ENCODE data around the gene DUT.

DNA sequence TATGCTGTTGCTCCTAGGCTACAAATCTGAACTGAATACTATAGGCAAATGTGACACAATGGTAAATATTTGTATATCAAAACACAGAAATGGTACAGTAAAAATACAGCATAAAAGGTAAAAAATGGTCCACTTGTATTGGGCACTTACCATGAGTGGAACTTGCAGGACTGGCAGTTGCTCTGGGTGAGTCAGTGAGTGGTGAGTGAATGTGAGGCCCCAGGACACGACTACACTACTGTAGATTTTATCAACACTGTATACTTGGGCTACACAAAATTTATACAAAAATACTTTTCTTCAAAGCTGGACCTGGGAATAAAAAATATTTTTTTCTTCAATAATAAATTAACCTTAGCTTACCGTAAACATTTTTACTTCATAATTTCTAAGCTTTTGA is 41.6 kb upstream of the DUT start:
- TF ChIP-seq, protein P1, sequence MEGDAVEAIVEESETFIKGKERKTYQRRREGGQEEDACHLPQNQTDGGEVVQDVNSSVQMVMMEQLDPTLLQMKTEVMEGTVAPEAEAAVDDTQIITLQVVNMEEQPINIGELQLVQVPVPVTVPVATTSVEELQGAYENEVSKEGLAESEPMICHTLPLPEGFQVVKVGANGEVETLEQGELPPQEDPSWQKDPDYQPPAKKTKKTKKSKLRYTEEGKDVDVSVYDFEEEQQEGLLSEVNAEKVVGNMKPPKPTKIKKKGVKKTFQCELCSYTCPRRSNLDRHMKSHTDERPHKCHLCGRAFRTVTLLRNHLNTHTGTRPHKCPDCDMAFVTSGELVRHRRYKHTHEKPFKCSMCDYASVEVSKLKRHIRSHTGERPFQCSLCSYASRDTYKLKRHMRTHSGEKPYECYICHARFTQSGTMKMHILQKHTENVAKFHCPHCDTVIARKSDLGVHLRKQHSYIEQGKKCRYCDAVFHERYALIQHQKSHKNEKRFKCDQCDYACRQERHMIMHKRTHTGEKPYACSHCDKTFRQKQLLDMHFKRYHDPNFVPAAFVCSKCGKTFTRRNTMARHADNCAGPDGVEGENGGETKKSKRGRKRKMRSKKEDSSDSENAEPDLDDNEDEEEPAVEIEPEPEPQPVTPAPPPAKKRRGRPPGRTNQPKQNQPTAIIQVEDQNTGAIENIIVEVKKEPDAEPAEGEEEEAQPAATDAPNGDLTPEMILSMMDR (conservative IDR thresholded peaks at IDR 0.05; ENCODE audit: low read depth, low read length): no peak
- no peak for TF ChIP-seq EZH2phosphoT487 (IDR thresholded peaks at IDR 0.05; ENCODE audit: borderline replicate concordance, low read length)
- no peak for TF ChIP-seq EZH2 (IDR thresholded peaks at IDR 0.05; ENCODE audit: low read length, unreplicated experiment)
